SHP77 treated with DMSO at 0.1 percent for 48 hours (cell line): ENCODE measurements around the gene STIM1.
"Not testable (repeated sequence)": the region's sequence is repeated elsewhere in the genome, so short reads cannot be mapped to it uniquely, and the experiment has no call there.

Experiments used
- DNase-seq: peaks from one replicate; lab custom pipeline; 2025; lab: John Stamatoyannopoulos, UW

The STIM1 gene

DNA sequence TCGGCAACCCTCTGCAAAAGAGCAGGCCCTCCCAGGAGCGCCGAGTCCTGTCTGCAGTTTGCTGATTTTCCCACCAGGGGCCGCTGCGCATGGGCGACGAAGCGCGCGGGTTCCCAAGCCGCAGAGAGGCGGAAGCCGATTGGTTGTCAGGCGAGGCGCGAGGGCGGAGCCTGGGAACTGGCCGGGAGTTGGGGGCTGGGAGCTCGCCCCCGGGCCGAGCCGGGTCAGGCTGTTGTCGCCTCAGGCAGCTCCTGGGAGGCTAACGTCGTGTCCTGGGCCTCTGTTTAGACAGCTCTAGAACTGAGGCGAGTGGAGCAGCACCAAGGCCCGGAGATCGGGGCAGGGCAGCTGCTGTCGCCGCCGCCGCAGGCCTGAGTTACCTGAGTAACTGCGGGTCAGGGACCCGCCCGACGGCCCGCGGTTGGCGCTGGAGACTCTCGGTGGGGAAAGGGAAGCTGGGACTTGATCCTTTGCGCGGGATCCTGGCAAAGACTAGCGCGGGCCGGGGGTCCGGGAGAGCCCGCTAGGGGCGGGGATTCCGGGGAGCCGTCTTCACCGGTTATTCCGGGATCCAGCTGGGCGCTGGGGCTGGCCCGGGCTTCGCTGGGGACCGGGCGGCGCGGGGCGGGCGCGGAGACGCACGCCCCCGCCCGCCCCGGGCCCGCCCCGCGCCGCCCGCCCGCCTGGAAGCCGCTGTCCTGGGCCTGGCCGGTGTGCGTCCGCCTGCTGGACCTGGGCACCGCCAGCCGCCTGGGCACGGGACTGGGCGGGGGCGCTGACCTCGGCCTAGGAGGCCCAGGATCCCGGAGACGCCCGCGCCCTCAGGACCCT, at the start of gene STIM1:
STIM1 (plus strand) TSS at position 688 of the 831 bp plus-strand sequence. CDS start 607 bp downstream, outside the sequence.
- peak; percentile 76 for DNase-seq

DNA sequence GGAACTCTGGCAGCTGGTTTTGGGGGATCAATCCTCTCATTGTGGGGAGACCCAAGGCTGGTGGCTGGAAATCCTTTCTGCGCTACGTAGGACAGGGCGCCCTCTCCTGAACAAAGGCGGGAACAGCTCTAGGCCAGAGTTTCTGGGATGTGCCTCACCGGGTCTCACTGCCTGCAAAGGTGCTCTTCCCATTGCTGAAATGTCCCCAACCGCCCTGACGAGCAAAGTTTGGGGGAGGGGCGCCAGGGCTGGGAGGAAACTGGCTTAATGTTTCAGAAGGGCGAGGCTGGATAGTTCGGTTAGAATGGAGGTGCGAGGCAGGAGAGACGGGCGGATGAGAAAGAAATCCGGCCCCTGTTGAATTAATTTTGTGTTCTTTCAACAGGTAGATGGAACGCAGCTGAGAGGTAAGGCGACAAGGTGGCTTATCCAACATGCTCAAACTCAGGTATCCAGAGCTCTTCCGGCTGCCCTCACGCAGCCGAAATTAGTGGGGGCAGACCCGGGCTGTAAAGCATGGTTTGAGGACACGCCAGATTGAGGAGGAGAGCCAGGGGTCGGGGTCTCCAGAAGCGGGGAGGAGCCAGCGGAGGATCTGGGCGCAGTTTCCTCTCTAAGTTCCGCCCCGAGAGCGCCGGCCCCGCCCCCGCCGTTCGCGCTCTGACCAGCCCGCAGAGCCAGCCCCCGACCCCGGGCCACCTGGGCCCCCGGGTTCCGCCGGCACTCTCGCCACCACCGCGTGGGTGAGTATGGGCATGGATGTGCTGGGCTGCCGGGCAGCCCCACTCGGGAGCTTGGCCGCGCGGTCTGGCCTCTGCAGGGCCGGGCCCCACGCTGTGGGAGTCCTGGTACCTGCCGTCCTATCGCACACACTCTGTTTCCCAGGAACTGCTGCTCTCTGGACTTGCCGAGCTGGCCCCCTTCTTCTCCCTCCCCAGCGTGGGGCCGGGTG, 47.3 kb upstream of the STIM1 start, which contains the start of gene PGAP2:
PGAP2 (plus strand) TSS at position 652 of the 952 bp plus-strand sequence. CDS start 2,700 bp downstream, outside the sequence.
- DNase-seq = peak; percentile 41

DNA sequence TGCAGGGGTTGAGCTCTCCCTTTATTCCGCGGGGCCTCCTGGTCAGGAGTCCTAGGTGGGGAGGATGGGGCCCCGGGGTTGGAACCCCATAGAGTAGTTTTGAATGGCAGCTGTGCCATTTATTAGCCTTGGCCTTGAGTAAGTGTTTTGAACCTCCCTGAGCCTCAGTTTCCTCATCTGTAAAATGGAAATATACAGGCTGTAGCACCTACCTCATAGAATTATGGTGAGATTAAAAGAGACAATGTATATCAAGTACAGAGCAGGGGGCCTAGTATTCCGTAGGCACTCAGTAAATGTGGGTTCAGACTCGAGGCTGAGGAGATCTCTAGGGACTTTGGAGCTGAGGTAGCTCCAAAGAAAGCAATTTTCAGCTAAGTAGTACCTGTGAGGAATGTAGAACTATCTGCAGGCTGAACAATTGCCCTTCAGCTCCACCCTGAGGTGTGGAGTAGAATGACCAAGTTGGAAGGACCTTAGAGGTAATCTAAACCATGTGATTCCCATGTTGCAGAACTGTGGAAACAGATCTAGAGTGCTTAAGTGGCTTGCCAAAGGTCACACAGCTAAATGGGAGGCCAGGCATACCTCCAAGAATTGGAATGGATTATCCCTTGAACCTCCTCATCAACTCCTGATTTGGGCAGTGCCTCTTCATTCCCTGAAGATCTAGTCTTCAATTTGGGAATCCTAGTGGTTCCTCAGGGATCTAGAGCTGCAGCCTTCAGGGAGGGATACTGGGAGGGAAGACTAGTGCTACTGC, 46.4 kb upstream of the STIM1 start:
- peak; percentile 55 for DNase-seq

DNA sequence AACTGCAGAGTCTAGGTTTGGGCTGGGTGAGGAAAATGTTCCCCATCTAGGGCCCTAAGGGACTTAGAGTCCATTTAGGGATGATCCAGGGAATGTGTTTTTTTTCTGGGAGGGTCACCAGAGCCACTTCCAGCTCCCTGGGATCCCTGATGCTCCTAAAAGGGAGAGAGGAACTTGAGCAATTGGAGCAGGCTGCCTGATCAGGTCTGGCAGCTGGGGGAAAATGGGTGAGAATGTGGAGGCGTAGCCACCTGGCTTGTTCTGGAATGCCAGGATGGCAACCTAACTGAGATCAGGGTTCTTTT, 45.9 kb upstream of the STIM1 start:
- DNase-seq = no peak

DNA sequence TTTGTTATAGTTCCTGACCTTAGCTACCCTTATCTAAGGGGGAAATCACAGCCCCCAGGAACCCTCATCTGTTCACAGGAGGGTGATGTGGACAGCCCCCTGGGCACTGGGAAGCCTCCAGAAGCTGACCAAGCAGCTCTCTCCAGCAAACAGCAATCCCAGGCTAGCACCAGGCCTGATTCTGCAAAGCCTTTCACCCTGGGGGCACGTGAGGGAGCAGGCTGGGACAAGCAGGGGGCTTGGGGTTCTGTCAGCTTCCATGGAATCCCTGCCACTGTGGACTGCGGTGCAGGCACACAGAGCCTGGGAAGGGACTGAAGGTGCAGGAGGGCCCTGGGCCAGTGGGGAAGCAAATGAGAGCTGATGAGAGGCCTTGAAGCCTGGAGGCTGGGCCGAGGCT, 45.0 kb upstream of the STIM1 start:
- DNase-seq = no peak

DNA sequence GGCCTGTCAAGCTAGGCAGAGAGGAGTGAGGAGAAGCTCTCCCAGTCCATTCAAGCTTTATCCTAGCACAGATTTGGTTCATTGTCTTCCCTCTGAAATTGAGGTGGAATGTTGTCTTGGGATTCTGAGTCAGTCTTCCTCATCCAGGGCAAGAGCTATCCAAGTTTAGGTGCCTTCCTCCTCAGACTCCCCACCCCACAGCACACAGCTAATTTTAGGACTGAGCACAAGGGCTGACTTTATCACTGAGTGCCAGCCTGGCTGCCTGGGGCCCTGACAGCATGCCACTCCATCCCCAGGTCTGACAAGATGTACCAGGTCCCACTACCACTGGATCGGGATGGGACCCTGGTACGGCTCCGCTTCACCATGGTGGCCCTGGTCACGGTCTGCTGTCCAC, 44.5 kb upstream of the STIM1 start:
- DNase-seq = no peak

DNA sequence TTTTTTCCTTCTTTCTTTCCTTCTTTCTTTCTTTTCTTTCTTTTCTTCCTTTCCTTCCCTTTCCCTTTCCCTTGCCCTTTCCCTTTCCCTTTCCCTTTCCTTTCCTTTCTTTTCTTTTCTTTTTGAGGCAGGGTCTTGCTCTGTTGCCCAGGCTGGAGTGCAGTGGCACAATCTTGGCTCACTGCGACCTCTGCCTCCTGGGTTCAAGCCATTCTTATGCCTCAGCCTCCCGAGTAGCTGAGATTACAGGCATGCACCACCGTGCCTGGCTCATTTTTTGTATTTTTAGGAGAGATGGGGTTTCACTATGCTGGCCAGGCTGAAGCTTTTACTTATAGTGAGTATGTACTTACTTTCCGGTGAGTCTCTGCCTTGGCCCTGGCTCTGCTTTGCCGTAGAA, 40.6 kb upstream of the STIM1 start:
- DNase-seq = not testable (repeated sequence)

DNA sequence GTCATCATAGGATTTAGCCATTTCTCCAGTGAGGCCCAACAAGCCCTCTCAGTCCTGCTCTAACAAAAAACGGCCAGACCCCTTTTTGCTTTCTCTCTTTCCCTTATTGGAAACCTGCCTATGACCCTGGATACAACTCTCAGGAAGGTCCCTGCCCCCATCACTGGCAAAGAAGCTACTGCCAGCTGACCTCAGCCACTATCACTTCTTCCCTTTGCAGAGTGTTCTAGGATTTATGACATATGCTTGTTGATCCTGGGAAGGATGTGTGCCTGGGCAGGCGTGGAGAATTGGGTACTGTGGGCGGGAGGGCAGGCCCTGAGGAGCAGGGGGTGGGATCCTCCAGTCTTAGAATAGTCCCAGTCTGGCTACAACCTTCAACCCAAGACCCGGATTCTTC, 39.6 kb upstream of the STIM1 start:
- no peak for DNase-seq

DNA sequence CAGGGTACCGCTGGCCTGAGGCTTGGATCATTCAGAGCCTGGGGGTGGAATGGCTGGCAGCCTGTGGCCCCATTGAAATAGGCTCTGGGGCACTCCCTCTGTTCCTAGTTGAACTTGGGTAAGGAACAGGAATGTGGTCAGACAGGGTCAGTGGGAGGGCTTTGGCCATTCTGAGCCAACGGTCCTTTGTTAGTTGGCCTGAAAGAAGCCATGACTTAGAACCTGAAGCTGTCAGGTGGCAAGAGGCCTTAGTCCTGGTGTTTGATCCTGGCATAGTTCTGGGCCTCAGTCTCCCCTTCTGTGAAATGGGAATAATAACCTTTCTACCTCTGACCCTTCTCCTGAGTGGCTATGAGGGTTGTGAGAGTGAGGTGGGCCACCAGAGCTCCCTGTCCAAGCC, 38.8 kb upstream of the STIM1 start:
- DNase-seq = no peak

DNA sequence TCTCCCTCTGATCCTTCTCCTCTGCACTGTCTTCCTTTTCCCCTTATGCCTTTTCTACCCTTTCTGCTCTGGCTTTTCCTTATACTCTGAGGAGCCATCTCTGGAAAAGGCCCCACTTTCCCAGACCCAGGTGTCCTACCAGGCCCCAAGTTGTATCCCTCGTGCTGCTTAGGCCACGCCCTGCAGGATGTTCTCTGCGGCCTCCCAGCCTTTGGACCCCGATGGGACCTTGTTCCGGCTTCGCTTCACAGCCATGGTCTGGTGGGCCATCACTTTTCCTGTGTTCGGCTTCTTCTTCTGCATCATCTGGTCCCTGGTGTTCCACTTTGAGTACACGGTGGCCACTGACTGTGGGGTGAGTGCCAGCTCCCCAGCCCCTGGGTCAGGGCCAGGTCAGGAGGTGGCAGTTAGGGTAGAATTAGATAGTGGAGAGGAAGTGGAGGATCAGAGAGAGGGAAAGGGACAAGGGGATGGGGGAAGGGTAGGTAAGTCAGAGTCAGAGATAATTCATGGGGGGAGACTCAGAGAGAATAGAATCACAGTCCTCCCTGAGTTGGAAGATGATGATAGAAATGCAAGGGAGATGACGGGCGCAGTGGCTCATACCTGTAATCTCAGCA, 38.2 kb upstream of the STIM1 start:
- no peak for DNase-seq

DNA sequence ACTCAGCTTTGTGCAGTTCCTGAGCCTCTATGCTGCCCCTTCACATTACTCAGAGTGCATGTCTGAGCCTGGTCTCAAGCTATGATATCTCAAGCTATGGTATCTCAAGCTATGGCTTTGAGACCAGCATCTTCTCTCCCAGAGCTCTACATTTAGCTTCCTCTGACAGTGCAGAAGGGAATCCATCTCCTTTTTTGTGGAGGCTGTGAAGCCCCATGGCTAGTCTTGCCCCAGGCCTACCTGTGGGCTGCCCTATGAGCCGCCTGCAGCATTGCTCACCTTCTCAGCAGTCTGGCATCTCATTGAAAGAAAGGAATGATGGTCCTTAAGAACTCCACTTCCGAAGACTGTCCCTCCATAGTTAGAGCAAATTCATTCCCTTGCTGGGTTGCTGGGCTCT, 34.5 kb upstream of the STIM1 start:
- DNase-seq = no peak

DNA sequence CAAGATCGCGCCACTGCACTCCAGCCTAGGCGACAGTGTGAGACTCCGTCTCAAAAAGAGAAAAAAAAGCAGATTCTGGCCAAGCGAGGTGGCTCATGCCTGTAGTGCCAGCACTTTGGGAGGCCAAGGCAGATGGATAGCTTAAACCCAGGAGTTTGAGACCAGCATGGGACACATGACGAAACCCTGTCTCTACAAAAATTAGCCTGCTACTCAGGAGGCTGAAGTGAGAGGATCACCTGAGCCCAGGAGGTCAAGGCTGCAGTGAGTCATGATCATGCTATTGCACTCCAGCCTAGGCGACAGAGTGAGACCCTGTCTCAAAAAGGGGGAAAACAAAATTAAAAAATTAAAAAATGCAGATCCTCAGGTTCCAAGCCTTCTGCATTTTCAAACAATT, 33.2 kb upstream of the STIM1 start:
- DNase-seq = no peak

DNA sequence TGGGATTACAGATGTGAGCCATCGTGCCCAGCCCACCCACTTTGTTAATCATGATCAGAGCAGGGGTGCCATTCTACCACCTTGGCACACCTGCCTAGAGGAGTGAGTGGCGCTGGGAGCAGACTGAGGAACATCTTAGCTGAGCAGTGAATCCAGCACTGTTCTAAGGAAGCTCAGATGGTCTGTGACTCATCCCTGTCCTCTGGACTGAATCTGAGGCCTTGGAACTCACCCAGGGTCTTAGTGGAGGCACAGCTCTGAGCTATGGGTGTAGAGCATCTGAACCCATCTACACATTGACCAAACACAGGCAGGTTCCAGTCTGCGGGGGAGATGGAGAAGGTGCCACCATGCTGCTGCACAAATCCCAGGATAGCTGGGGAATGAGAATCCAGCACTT, 32.2 kb upstream of the STIM1 start:
- DNase-seq = no peak

DNA sequence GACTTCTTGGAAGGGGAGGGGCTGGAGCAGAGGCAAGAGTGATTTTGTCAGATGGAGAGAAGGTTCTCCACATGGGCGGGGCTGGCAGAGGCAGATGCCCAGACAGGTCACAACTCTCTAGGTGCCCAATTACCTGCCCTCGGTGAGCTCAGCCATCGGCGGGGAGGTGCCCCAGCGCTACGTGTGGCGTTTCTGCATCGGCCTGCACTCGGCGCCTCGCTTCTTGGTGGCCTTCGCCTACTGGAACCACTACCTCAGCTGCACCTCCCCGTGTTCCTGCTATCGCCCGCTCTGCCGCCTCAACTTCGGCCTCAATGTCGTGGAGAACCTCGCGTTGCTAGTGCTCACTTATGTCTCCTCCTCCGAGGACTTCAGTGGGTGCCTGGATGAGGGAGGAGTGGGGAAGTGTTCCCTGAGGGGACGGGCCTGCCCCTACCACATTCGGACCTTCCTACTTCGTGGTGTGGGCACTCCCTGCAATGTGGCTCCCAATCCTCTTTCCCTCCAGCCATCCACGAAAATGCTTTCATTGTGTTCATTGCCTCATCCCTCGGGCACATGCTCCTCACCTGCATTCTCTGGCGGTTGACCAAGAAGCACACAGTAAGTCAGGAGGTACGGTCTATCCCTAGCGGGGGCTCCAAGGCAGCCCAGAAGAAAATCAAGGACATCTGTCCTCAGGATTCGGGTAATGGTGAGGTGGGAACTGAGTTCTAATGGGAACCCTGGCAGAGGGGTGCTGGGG, 31.5 kb upstream of the STIM1 start:
- DNase-seq = no peak

DNA sequence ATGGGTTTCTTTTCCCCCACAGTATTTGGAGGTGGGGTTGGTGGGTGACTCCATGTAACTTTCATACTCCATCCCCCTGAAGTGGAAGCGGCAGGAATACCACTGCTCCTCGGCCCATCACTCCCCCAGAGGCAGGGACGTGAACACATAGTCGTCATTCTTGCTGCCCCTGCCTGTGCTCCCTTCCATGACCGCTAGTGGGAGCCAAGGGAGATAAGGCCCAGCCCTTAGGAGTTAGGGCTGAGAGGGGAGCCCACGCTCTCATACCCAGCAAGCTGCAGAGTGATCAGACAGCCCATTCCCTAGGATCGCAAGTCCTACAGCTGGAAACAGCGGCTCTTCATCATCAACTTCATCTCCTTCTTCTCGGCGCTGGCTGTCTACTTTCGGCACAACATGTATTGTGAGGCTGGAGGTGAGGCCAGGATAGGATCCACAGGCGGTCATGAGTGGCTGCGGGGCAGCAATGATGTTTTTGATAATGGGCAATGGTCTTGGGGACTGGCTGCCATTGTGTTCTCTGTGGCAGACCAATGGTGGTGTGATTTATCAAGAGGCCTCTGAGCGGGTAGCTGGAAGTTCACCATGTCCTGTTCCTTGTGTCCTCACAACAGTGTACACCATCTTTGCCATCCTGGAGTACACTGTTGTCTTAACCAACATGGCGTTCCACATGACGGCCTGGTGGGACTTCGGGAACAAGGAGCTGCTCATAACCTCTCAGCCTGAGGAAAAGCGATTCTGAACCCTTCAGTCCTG, 30.6 kb upstream of the STIM1 start:
- no peak for DNase-seq

DNA sequence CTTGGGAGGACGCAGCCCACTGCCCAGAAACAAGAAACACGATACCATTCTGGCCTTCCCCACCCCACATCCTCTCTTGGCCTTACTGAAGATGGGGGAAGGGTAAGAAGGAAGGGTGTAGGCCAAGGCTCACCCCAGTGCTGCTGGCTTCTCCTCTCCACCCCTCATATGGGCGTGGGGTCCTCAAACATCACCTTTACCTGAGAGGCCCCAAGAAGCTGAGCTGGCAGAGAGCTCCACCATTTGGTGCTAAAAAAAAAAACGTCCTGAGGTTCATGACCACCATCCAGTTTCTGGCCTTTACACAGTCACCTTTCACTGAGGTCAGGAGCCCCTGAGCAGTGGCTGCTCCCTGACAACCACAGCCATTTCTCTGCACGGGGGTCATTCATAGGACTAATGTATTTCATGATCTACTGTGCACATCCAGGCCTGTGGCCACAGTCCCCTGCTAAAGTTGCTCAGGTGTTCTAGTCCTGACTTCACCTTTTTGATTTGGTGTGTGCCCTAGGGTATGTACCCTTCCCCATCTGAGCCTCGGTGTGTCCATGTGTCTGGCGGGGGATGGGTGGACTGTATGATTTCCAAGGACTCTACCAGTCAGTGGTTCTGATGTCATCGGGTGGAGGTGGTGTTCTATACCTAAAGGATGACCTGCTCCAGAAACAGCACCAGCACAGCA, 29.9 kb upstream of the STIM1 start:
- DNase-seq = no peak

DNA sequence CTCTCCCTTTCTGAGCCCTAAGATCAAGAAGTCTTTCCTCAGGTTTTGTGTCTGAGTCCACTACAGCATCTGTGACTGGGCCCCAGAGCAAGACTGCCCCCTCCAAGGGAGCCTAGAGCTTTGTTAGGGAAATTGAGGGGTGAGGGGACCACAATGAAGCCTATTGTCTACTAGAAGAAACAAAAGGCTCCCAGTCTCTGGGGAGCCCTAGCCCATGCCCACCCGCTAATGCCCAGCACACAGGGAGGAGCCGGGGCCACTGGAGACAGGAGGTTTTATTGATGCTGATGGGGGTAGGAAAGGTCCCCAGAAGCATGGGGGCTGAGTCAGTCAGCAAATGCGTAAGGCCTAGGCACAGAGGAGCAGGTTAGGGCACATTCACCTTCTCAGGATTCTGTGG, 28.7 kb upstream of the STIM1 start:
- no peak for DNase-seq

DNA sequence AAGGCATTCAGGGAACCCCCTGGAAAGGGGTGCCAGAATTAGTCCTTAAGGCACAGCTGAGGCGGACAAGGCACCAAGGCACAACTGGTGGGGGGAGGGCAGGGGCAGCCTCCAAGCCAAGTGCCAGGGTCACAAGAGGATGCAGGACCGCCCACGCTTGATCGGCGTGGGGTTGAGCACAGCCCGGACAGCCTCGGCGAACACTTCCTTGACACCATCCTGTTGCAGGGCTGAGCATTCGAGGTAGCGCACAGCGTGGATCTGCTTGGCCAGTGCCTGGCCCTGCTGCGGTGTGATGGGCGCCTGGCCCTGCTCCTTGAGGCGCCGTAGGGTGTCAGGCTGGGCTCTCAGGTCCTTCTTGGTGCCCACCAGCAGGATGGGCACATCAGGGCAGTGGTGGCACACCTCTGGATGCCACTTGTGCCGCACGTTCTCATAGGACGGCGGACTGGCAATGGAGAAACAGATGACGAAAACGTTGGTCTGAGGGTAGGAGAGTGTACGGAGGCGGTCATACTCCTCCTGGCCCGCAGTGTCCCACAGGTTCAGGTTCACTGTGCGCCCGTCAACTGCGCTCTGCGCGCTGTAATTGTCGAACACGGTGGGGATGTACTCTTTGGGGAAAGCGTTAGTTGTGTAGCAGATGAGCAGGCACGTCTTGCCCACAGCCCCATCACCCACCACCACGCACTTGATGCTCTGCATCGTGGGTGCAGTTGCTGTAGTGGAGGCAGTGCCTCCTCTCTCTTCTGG, 27.9 kb upstream of the STIM1 start:
- DNase-seq = no peak

DNA sequence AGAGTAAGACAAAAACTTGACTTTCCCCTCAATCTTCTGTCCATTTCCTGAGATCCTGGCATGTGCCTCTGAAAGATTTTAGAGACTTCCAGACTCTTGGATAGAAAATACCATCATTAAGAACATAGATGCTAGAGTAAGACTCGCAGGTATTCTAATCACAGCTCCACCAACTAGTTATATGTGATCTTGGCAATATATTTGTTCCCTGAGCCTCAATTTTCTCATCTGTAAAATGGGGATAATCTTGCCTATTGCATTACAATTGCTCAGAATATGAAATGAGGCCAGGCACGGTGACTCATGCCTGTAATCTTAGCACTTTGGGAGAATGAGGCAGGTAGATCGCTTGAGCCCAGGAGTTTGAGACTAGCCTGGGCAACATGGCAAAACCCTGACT, 25.4 kb upstream of the STIM1 start:
- no peak for DNase-seq
